Karpas-422 (cell line): ENCODE measurements around the gene TNFSF13B. TPM values are rescaled to one million over a fixed set of nuclear protein-coding genes. Genes with fewer than 3 reads are reported as not detected.

Experiments
- DNase-seq: peaks from one replicate; pipeline ENCODE4 v3.0.0-alpha.2; 2015
- H2AFZ ChIP-seq: fragments of 200-600 bp; sonication (generic); 2 replicates; pipeline ENCODE4 v1.6.1; 2014; ENCODE audit warnings: antibody characterized with exemption, low read length, mixed read lengths
- H3K27ac ChIP-seq: fragments of 200-600 bp; sonication (generic); 2 replicates; pipeline ENCODE4 v1.5.1; 2014; ENCODE audit warnings: mild to moderate bottlenecking, low read length, moderate library complexity
- H3K27me3 ChIP-seq: fragments of 200-600 bp; sonication (generic); 2 replicates; pipeline ENCODE4 v1.6.1; 2014; ENCODE audit warnings: low read length, mixed read lengths
- H3K36me3 ChIP-seq: fragments of 200-600 bp; sonication (generic); 2 replicates; pipeline ENCODE4 v1.6.1; 2014; ENCODE audit warnings: low read length, mixed read lengths; ENCODE audit not compliant: insufficient read depth
- H3K4me1 ChIP-seq: fragments of 200-600 bp; sonication (generic); 2 replicates; pipeline ENCODE4 v1.6.1; 2014; ENCODE audit warnings: mild to moderate bottlenecking, low read length, mixed read lengths
- H3K4me2 ChIP-seq: fragments of 200-600 bp; sonication (generic); 2 replicates; pipeline ENCODE4 v1.6.1; 2014; ENCODE audit warnings: low read length, low read depth, mild to moderate bottlenecking; ENCODE audit not compliant: poor library complexity, severe bottlenecking
- H3K4me3 ChIP-seq: fragments of 200-600 bp; sonication (generic); 2 replicates; pipeline ENCODE4 v1.5.1; 2014; ENCODE audit warnings: mild to moderate bottlenecking, antibody characterized with exemption, low read length, mixed read lengths
- H3K79me2 ChIP-seq: fragments of 200-600 bp; sonication (generic); 2 replicates; pipeline ENCODE4 v1.6.1; 2014; ENCODE audit warnings: mild to moderate bottlenecking, low read length, mixed read lengths
- H3K9ac ChIP-seq: fragments of 200-600 bp; sonication (generic); 2 replicates; pipeline ENCODE4 v1.6.0; 2014; ENCODE audit warnings: low read length
- H3K9me2 ChIP-seq: fragments of 200-600 bp; sonication (generic), shearing (Covaris generic); replicated peaks from 2 replicates; pipeline ENCODE4 v1.6.0; 2014; ENCODE audit warnings: mild to moderate bottlenecking, low read length, moderate library complexity; ENCODE audit not compliant: insufficient read depth
- H3K9me3 ChIP-seq: fragments of 300-700, 200-600 bp; sonication (generic); 2 replicates; pipeline ENCODE4 v1.6.1; 2014; ENCODE audit warnings: low read length, mixed read lengths
- H4K20me1 ChIP-seq: fragments of 200-600 bp; sonication (generic); 2 replicates; pipeline ENCODE4 v1.6.1; 2014; ENCODE audit warnings: mild to moderate bottlenecking, antibody characterized with exemption, low read length, low read depth; ENCODE audit not compliant: insufficient read depth
- total RNA-seq: library from RNA; depleted of rRNA; stranded (reverse); fragments of >200 nt; shearing (Covaris generic); gene quantifications from 2 replicates; pipeline ENCODE4 v1.2.3, GENCODE V29; 2014; ENCODE audit warnings: low replicate concordance

TNFSF13B gene
- total RNA-seq, 1 experiment from 2014 or later: 1.1 TPM

GRCh38 chr13:108315273-108315672 is 45.8 kb downstream of the TNFSF13B start:
- no peaks in the 10 kb centered on the region for H3K9me2 ChIP-seq
- H3K79me2 ChIP-seq: no peaks in the 10 kb centered on the region
- H3K27me3 ChIP-seq: no peaks in the 10 kb centered on the region
- no peaks in the 10 kb centered on the region for H4K20me1 ChIP-seq
- no peaks in the 10 kb centered on the region for H3K36me3 ChIP-seq
- no peak overlapping the region for H3K4me2 ChIP-seq
- H3K9ac ChIP-seq: no peak overlapping the region
- H2AFZ ChIP-seq: no peak overlapping the region
- no peaks in the 10 kb centered on the region for H3K9me3 ChIP-seq
- no peak overlapping the region for H3K4me3 ChIP-seq
- DNase-seq: no peak
- no peak overlapping the region for H3K27ac ChIP-seq
- H3K4me1 ChIP-seq: no peaks in the 10 kb centered on the region

GRCh38 chr13:108315991-108316390 is 46.5 kb downstream of the TNFSF13B start:
- H3K27ac ChIP-seq: no peak overlapping the region
- H3K4me3 ChIP-seq: no peak overlapping the region
- H3K9me3 ChIP-seq: no peaks in the 10 kb centered on the region
- H3K36me3 ChIP-seq: no peaks in the 10 kb centered on the region
- no peak overlapping the region for H3K9ac ChIP-seq
- no peaks in the 10 kb centered on the region for H3K4me1 ChIP-seq
- no peak for DNase-seq
- no peak overlapping the region for H3K4me2 ChIP-seq
- H3K9me2 ChIP-seq: no peaks in the 10 kb centered on the region
- no peaks in the 10 kb centered on the region for H3K79me2 ChIP-seq
- H3K27me3 ChIP-seq: no peaks in the 10 kb centered on the region
- H4K20me1 ChIP-seq: no peaks in the 10 kb centered on the region
- no peak overlapping the region for H2AFZ ChIP-seq

- no peak for DNase-seq
- no peaks in the 10 kb centered on the region for H3K36me3 ChIP-seq
- no peaks in the 10 kb centered on the region for H3K9me2 ChIP-seq
- H3K27me3 ChIP-seq: no peaks in the 10 kb centered on the region
- no peaks in the 10 kb centered on the region for H3K4me1 ChIP-seq
- no peak overlapping the region for H3K4me3 ChIP-seq
- no peaks in the 10 kb centered on the region for H3K9me3 ChIP-seq
- no peak overlapping the region for H3K27ac ChIP-seq
- H3K9ac ChIP-seq: no peak overlapping the region
- no peaks in the 10 kb centered on the region for H3K79me2 ChIP-seq
- H4K20me1 ChIP-seq: no peaks in the 10 kb centered on the region
- H3K4me2 ChIP-seq: no peak overlapping the region
- no peak overlapping the region for H2AFZ ChIP-seq
Measured at GRCh38 chr13:108316413-108316812, 46.9 kb downstream of the TNFSF13B start.

GRCh38 chr13:108322206-108322824 is 52.8 kb downstream of the TNFSF13B start:
- Histone ChIP-seq H3K79me2 (no peaks in the 10 kb centered on the region), H3K27ac (no peak overlapping the region), H3K4me3 (no peak overlapping the region), H3K36me3 (no peaks in the 10 kb centered on the region), H2AFZ (no peak overlapping the region), H3K9me2 (no peaks in the 10 kb centered on the region), H3K9me3 (no peaks in the 10 kb centered on the region), H4K20me1 (no peaks in the 10 kb centered on the region), H3K27me3 (no peaks in the 10 kb centered on the region), H3K9ac (no peak overlapping the region), H3K4me2 (no peak overlapping the region), H3K4me1 (peaks cover 10% of the 10 kb centered on the region)
- peak; percentile 78 for DNase-seq

GRCh38 chr13:108323031-108323430 is 53.5 kb downstream of the TNFSF13B start:
- Histone ChIP-seq H4K20me1 (no peaks in the 10 kb centered on the region), H2AFZ (no peak overlapping the region), H3K79me2 (no peaks in the 10 kb centered on the region), H3K27ac (no peak overlapping the region), H3K9me2 (no peaks in the 10 kb centered on the region), H3K27me3 (no peaks in the 10 kb centered on the region), H3K9ac (no peak overlapping the region), H3K9me3 (no peaks in the 10 kb centered on the region), H3K4me3 (no peak overlapping the region), H3K4me2 (no peak overlapping the region), H3K4me1 (peaks cover 10% of the 10 kb centered on the region), H3K36me3 (no peaks in the 10 kb centered on the region)
- DNase-seq: no peak

GRCh38 chr13:108325863-108326262 is 56.3 kb downstream of the TNFSF13B start:
- no peaks in the 10 kb centered on the region for H3K9me2 ChIP-seq
- DNase-seq: no peak
- no peak overlapping the region for H3K9ac ChIP-seq
- H3K36me3 ChIP-seq: no peaks in the 10 kb centered on the region
- H3K27ac ChIP-seq: no peak overlapping the region
- H3K4me3 ChIP-seq: no peak overlapping the region
- no peaks in the 10 kb centered on the region for H4K20me1 ChIP-seq
- H3K4me2 ChIP-seq: no peak overlapping the region
- H2AFZ ChIP-seq: no peak overlapping the region
- no peaks in the 10 kb centered on the region for H3K79me2 ChIP-seq
- peaks cover 10% of the 10 kb centered on the region for H3K4me1 ChIP-seq
- no peaks in the 10 kb centered on the region for H3K9me3 ChIP-seq
- H3K27me3 ChIP-seq: no peaks in the 10 kb centered on the region

GRCh38 chr13:108326309-108326708 is 56.8 kb downstream of the TNFSF13B start:
- DNase-seq: peak; percentile 52
- H3K27ac ChIP-seq: no peak overlapping the region
- H3K79me2 ChIP-seq: no peaks in the 10 kb centered on the region

GRCh38 chr13:108328848-108329247 is 59.3 kb downstream of the TNFSF13B start:
- no peak for DNase-seq
- Histone ChIP-seq H3K4me3 (no peak overlapping the region), H3K9me2 (no peaks in the 10 kb centered on the region), H3K27ac (no peak overlapping the region), H3K9me3 (no peaks in the 10 kb centered on the region), H3K27me3 (no peaks in the 10 kb centered on the region), H3K79me2 (no peaks in the 10 kb centered on the region), H3K4me1 (peaks cover 10% of the 10 kb centered on the region), H3K9ac (no peak overlapping the region), H3K36me3 (no peaks in the 10 kb centered on the region), H4K20me1 (no peaks in the 10 kb centered on the region), H3K4me2 (no peak overlapping the region), H2AFZ (no peak overlapping the region)

More at GRCh38 chr13:108326309-108326708, 56.8 kb downstream of the TNFSF13B start:
- Histone ChIP-seq H3K27me3 (no peaks in the 10 kb centered on the region), H3K4me1 (peaks cover 10% of the 10 kb centered on the region), H3K9ac (no peak overlapping the region), H3K9me3 (no peaks in the 10 kb centered on the region), H2AFZ (0 out of 2 replicates have a peak overlapping the region, but pooled peaks have one; percentile 36), H3K36me3 (no peaks in the 10 kb centered on the region), H4K20me1 (no peaks in the 10 kb centered on the region), H3K4me3 (no peak overlapping the region), H3K4me2 (no peak overlapping the region), H3K9me2 (no peaks in the 10 kb centered on the region)
